ENCODE measurements around the gene COL6A5.

The COL6A5 gene

GRCh38 chr3:130377960-130378676 lies 32.6 kb downstream of the COL6A5 start:
- H3K36me3 ChIP-seq (ENCODE audit: insufficient read depth, low read length), result no peaks in the 10 kb centered on the region
- no peaks in the 10 kb centered on the region for H3K4me1 ChIP-seq (ENCODE audit: insufficient read depth, low read length)
- no peak overlapping the region for H3K9ac ChIP-seq (ENCODE audit: low read depth, low read length)
- H3K9me3 ChIP-seq (ENCODE audit: control insufficient read depth, insufficient read depth, low read length), result no peaks in the 10 kb centered on the region

GRCh38 chr3:130378677-130379191 lies 33.3 kb downstream of the COL6A5 start:
- no peaks in the 10 kb centered on the region for H3K4me1 ChIP-seq (ENCODE audit: insufficient read depth, low read length)
- no peaks in the 10 kb centered on the region for H3K36me3 ChIP-seq (ENCODE audit: insufficient read depth, low read length)
- no peak overlapping the region for H3K9ac ChIP-seq (ENCODE audit: low read depth, low read length)
- H3K9me3 ChIP-seq (ENCODE audit: control insufficient read depth, insufficient read depth, low read length), result no peaks in the 10 kb centered on the region

GRCh38 chr3:130379274-130379673 lies 33.8 kb downstream of the COL6A5 start:
- Histone ChIP-seq H3K4me1 (ENCODE audit: insufficient read depth, low read length) (no peaks in the 10 kb centered on the region), H3K9ac (ENCODE audit: low read depth, low read length) (no peak overlapping the region), H3K9me3 (ENCODE audit: control insufficient read depth, insufficient read depth, low read length) (no peaks in the 10 kb centered on the region), H3K36me3 (ENCODE audit: insufficient read depth, low read length) (no peaks in the 10 kb centered on the region)

GRCh38 chr3:130380398-130380797 lies 34.9 kb downstream of the COL6A5 start:
- Histone ChIP-seq H3K9me3 (ENCODE audit: control insufficient read depth, insufficient read depth, low read length) (no peaks in the 10 kb centered on the region), H3K4me1 (ENCODE audit: insufficient read depth, low read length) (no peaks in the 10 kb centered on the region), H3K9ac (ENCODE audit: low read depth, low read length) (no peak overlapping the region), H3K36me3 (ENCODE audit: insufficient read depth, low read length) (no peaks in the 10 kb centered on the region)

GRCh38 chr3:130383424-130383823 lies 38.0 kb downstream of the COL6A5 start:
- Histone ChIP-seq H3K9ac (ENCODE audit: low read depth, low read length) (no peak overlapping the region), H3K36me3 (ENCODE audit: insufficient read depth, low read length) (no peaks in the 10 kb centered on the region), H3K9me3 (ENCODE audit: control insufficient read depth, insufficient read depth, low read length) (no peaks in the 10 kb centered on the region), H3K4me1 (ENCODE audit: insufficient read depth, low read length) (no peaks in the 10 kb centered on the region)

GRCh38 chr3:130384476-130385025 lies 39.1 kb downstream of the COL6A5 start:
- Histone ChIP-seq H3K9me3 (ENCODE audit: control insufficient read depth, insufficient read depth, low read length) (no peaks in the 10 kb centered on the region), H3K4me1 (ENCODE audit: insufficient read depth, low read length) (no peaks in the 10 kb centered on the region), H3K36me3 (ENCODE audit: insufficient read depth, low read length) (no peaks in the 10 kb centered on the region), H3K9ac (ENCODE audit: low read depth, low read length) (no peak overlapping the region)

- Histone ChIP-seq H3K36me3 (ENCODE audit: insufficient read depth, low read length) (no peaks in the 10 kb centered on the region), H3K4me1 (ENCODE audit: insufficient read depth, low read length) (no peaks in the 10 kb centered on the region), H3K9me3 (ENCODE audit: control insufficient read depth, insufficient read depth, low read length) (no peaks in the 10 kb centered on the region), H3K9ac (ENCODE audit: low read depth, low read length) (no peak overlapping the region)
Observed at GRCh38 chr3:130386604-130387263, 41.3 kb downstream of the COL6A5 start.

- no peak overlapping the region for H3K9ac ChIP-seq (ENCODE audit: low read depth, low read length)
- H3K9me3 ChIP-seq (ENCODE audit: control insufficient read depth, insufficient read depth, low read length), result no peaks in the 10 kb centered on the region; the same call in 1 of the 2 replicates
- no peaks in the 10 kb centered on the region for H3K4me1 ChIP-seq (ENCODE audit: insufficient read depth, low read length)
- no peaks in the 10 kb centered on the region for H3K36me3 ChIP-seq (ENCODE audit: insufficient read depth, low read length)
Observed at GRCh38 chr3:130389743-130390478, 44.4 kb downstream of the COL6A5 start.

- no peaks in the 10 kb centered on the region; the same call in 1 of the 2 replicates for H3K9me3 ChIP-seq (ENCODE audit: control insufficient read depth, insufficient read depth, low read length)
- H3K36me3 ChIP-seq (ENCODE audit: insufficient read depth, low read length), result no peaks in the 10 kb centered on the region
- H3K4me1 ChIP-seq (ENCODE audit: insufficient read depth, low read length), result peaks cover 12% of the 10 kb centered on the region
- no peak overlapping the region for H3K9ac ChIP-seq (ENCODE audit: low read depth, low read length)
Observed at GRCh38 chr3:130392266-130392665, 46.8 kb downstream of the COL6A5 start.

GRCh38 chr3:130393594-130393993 lies 48.1 kb downstream of the COL6A5 start:
- Histone ChIP-seq H3K9ac (ENCODE audit: low read depth, low read length) (no peak overlapping the region), H3K4me1 (ENCODE audit: insufficient read depth, low read length) (peaks cover 12% of the 10 kb centered on the region)

GRCh38 chr3:130395331-130395730 lies 49.9 kb downstream of the COL6A5 start:
- H3K9me3 ChIP-seq (ENCODE audit: control insufficient read depth, insufficient read depth, low read length), result no peaks in the 10 kb centered on the region; the same call in 1 of the 2 replicates
- peaks cover 12% of the 10 kb centered on the region for H3K4me1 ChIP-seq (ENCODE audit: insufficient read depth, low read length)
- H3K36me3 ChIP-seq (ENCODE audit: insufficient read depth, low read length), result no peaks in the 10 kb centered on the region
- no peak overlapping the region for H3K9ac ChIP-seq (ENCODE audit: low read depth, low read length)

More at GRCh38 chr3:130393594-130393993, 48.1 kb downstream of the COL6A5 start:
- H3K36me3 ChIP-seq (ENCODE audit: insufficient read depth, low read length), result no peaks in the 10 kb centered on the region
- H3K9me3 ChIP-seq (ENCODE audit: control insufficient read depth, insufficient read depth, low read length), result no peaks in the 10 kb centered on the region; the same call in 1 of the 2 replicates

GRCh38 chr3:130395916-130396315 lies 50.4 kb downstream of the COL6A5 start:
- H3K9ac ChIP-seq (ENCODE audit: low read depth, low read length), result no peak overlapping the region

GRCh38 chr3:130404401-130404800 lies 58.9 kb downstream of the COL6A5 start:
- H3K36me3 ChIP-seq (ENCODE audit: insufficient read depth, low read length), result no peaks in the 10 kb centered on the region
- H3K9me3 ChIP-seq (ENCODE audit: control insufficient read depth, insufficient read depth, low read length), result peaks cover 15% of the 10 kb centered on the region; the same call in 1 of the 2 replicates
- no peaks in the 10 kb centered on the region for H3K4me1 ChIP-seq (ENCODE audit: insufficient read depth, low read length)
- H3K9ac ChIP-seq (ENCODE audit: low read depth, low read length), result no peak overlapping the region

More at GRCh38 chr3:130395916-130396315, 50.4 kb downstream of the COL6A5 start:
- H3K4me1 ChIP-seq (ENCODE audit: insufficient read depth, low read length), result peaks cover 12% of the 10 kb centered on the region
- H3K36me3 ChIP-seq (ENCODE audit: insufficient read depth, low read length), result no peaks in the 10 kb centered on the region
- no peaks in the 10 kb centered on the region; the same call in 1 of the 2 replicates for H3K9me3 ChIP-seq (ENCODE audit: control insufficient read depth, insufficient read depth, low read length)

GRCh38 chr3:130405956-130406355 lies 60.5 kb downstream of the COL6A5 start:
- no peaks in the 10 kb centered on the region for H3K36me3 ChIP-seq (ENCODE audit: insufficient read depth, low read length)

More at GRCh38 chr3:130405956-130406355, 60.5 kb downstream of the COL6A5 start:
- no peaks in the 10 kb centered on the region for H3K4me1 ChIP-seq (ENCODE audit: insufficient read depth, low read length)
- H3K9me3 ChIP-seq (ENCODE audit: control insufficient read depth, insufficient read depth, low read length), result peaks cover 18% of the 10 kb centered on the region
- no peak overlapping the region for H3K9ac ChIP-seq (ENCODE audit: low read depth, low read length)
